Spleen (tissue), 13 donors: ENCODE results near the gene ENTR1. TPM values are rescaled to one million over a fixed set of nuclear protein-coding genes. Genes with fewer than 3 reads are reported as not detected.

Experiments
- DNase-seq: peaks from one replicate; pipeline ENCODE4 v3.0.0-alpha.2; 2020
- H3K27ac ChIP-seq, 8 donors: fragments of 200-600 bp; sonication (generic) in 7 of 8; 1 replicate in 4 of 8; 2 replicates in 4 of 8; pipeline versions ENCODE4 v1.5.0 to v1.8.0; 2016 to 2021; ENCODE audit warnings: inconsistent platforms in 4 of 8, mild to moderate bottlenecking in 4 of 8, moderate library complexity in 1 of 8
- H3K27me3 ChIP-seq, 7 donors: fragments of 200-600 bp; sonication (generic) in 6 of 7; replicated peaks in 1 of 7; 1 replicate in 4 of 7; 2 replicates in 3 of 7; pipeline versions ENCODE4 v1.5.0 to v1.8.0; 2016 to 2021; ENCODE audit warnings: inconsistent platforms in 3 of 7, mild to moderate bottlenecking in 1 of 7
- H3K36me3 ChIP-seq, 6 donors: fragments of 200-600 bp; sonication (generic) in 5 of 6; 1 replicate in 4 of 6; 2 replicates in 2 of 6; pipeline versions ENCODE4 v1.5.0 to v1.8.0; 2016 to 2021; ENCODE audit warnings: inconsistent platforms in 2 of 6
- H3K4me1 ChIP-seq, 6 donors: fragments of 200-600 bp; sonication (generic) in 5 of 6; 1 replicate in 3 of 6; 2 replicates in 3 of 6; pipeline versions ENCODE4 v1.5.0 to v1.8.0; 2016 to 2021; ENCODE audit warnings: inconsistent platforms in 3 of 6
- H3K4me3 ChIP-seq, 8 donors: fragments of 200-600 bp; sonication (generic) in 7 of 8; 1 replicate in 4 of 8; 2 replicates in 4 of 8; pipeline versions ENCODE4 v1.5.0 to v1.8.0; 2016 to 2021; ENCODE audit warnings: inconsistent platforms in 4 of 8, mild to moderate bottlenecking in 4 of 8, moderate library complexity in 2 of 8
- H3K9me3 ChIP-seq, 8 donors: fragments of 200-600 bp; sonication (generic) in 7 of 8; 1 replicate in 4 of 8; 2 replicates in 4 of 8; pipeline versions ENCODE4 v1.5.0 to v1.8.0; 2016 to 2021; ENCODE audit warnings: inconsistent platforms in 4 of 8
- POLR2A ChIP-seq, 3 donors: fragments of 450-650 bp; IDR thresholded peaks; one replicate each; pipeline ENCODE4 v1.5.1; 2017; ENCODE audit warnings: antibody characterized with exemption in 3 of 3, mild to moderate bottlenecking in 1 of 3
- POLR2AphosphoS5 ChIP-seq, 3 donors: sonication (generic); formaldehyde crosslinking; IDR thresholded peaks; one replicate each; pipeline ENCODE4 v1.5.1; 2017; ENCODE audit warnings: antibody characterized with exemption in 3 of 3
- WGBS, 5 donors: extraction: QIAGEN DNeasy Blood & Tissue Kit in 3 of 5; methylation state at CpG; one replicate each; pipeline versions ENCODE4 v1.1.5 to v1.1.7; 2013 to 2018; 5-methylcytosine and 5-hydroxymethylcytosine counted together
- intact Hi-C: fragments of 100-400 bp; cut with DNase I; formaldehyde crosslinking; loops from one replicate; pipeline ENCODE4 v1.15.0; 2023; ENCODE audit warnings: low total_unique reads
- long read RNA-seq, 2 donors: transcript quantifications; one replicate each; lab custom pipeline, GENCODE V29; 2026
- polyA plus RNA-seq, 3 donors: library from polyadenylated mRNA; stranded (reverse); fragments of 200-250 nt; gene quantifications; one replicate each; pipeline ENCODE4 v1.2.1, GENCODE V29; 2013
- total RNA-seq, 7 donors: library from RNA; depleted of rRNA in 3 of 7; stranded (reverse); fragments of >200 nt in 3 of 7; fragmentation: NEBNext Ultra II Directional in 4 of 7; extraction: Animal tissue kit (Norgen Biotek cat#: 25700) in 4 of 7; gene quantifications; one replicate each; pipeline versions ENCODE4 v1.1.0 to v1.2.1, GENCODE V29; 2016 to 2021
- TF ChIP-seq, protein P1 (sequence below), 11 experiments: fragments of 200-600 bp in 7 of 11; fragments of 450-650 bp in 4 of 11; sonication (generic) in 4 of 11; IDR thresholded peaks in 8 of 11; conservative IDR thresholded peaks in 3 of 11; 1 replicate in 7 of 11; 2 replicates in 4 of 11; pipeline versions ENCODE4 v1.4.0 to v1.8.0; 2016 to 2021; ENCODE audit warnings: antibody characterized with exemption in 11 of 11, inconsistent platforms in 4 of 11, mild to moderate bottlenecking in 1 of 11
- donor health status: healthy with polysubstance abuse.
- donor health status: DM: no; HTN: no; CAD: no; lungs with moderate emphysema.
- donor health status: DM: no; HTN: no; CAD: no.
- donor health status: Bipolar disorder and iron deficiency.
- donor health status: healthy.
- donor health status: DM: no; HTN: no; CAD: no.
- donor health status: DM: yes; HTN: yes; CAD: no.

ENTR1 gene, protein sequence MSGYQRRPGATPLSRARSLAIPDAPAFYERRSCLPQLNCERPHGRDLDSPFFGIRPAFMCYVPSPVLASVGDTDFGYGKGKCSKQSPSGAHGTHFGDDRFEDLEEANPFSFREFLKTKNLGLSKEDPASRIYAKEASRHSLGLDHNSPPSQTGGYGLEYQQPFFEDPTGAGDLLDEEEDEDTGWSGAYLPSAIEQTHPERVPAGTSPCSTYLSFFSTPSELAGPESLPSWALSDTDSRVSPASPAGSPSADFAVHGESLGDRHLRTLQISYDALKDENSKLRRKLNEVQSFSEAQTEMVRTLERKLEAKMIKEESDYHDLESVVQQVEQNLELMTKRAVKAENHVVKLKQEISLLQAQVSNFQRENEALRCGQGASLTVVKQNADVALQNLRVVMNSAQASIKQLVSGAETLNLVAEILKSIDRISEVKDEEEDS
- 10 to 100 TPM; 38.5 to 67.4 (median 58.7) TPM for total RNA-seq
- 10 to 100 TPM; 45.6 to 78.5 (median 70.1) TPM for polyA plus RNA-seq
- long read RNA-seq, donor 1, partial matches to known transcripts = 7 of 12 reads
- long read RNA-seq, donor 1, other reads (novel, unspliced or antisense) = 0 of 12 reads
- long read RNA-seq, donor 2, partial matches to known transcripts = 0 of 5 reads
- long read RNA-seq, donor 2, other reads (novel, unspliced or antisense) = 0 of 5 reads

- Histone ChIP-seq H3K4me3 (peak within 1 kb of the TSS; percentile 88 to 99 (median 97)), H3K27me3 (no peaks in the 10 kb centered on the region), H3K4me1 (peaks cover 19 to 72% (median 40%) of the 10 kb centered on the region in 6 donors), H3K36me3 (peaks cover 4 to 65% (median 55%) of the 10 kb centered on the region in 6 donors), H3K9me3 (no peaks in the 10 kb centered on the region), H3K27ac (peak within 1 kb of the TSS; percentile 83 to 94 (median 90))
- 0 to 1% (median 0%) methylated on average over 29 to 83 of the region's 83 CpGs for WGBS, 5 donors
- peak; percentile 98 for DNase-seq
- peak; percentile 25 to 87 (median 63) for TF ChIP-seq POLR2A (IDR thresholded peaks at IDR 0.05)
- TF ChIP-seq, protein P1, sequence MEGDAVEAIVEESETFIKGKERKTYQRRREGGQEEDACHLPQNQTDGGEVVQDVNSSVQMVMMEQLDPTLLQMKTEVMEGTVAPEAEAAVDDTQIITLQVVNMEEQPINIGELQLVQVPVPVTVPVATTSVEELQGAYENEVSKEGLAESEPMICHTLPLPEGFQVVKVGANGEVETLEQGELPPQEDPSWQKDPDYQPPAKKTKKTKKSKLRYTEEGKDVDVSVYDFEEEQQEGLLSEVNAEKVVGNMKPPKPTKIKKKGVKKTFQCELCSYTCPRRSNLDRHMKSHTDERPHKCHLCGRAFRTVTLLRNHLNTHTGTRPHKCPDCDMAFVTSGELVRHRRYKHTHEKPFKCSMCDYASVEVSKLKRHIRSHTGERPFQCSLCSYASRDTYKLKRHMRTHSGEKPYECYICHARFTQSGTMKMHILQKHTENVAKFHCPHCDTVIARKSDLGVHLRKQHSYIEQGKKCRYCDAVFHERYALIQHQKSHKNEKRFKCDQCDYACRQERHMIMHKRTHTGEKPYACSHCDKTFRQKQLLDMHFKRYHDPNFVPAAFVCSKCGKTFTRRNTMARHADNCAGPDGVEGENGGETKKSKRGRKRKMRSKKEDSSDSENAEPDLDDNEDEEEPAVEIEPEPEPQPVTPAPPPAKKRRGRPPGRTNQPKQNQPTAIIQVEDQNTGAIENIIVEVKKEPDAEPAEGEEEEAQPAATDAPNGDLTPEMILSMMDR (IDR thresholded peaks at IDR 0.05 in 8 of 11, conservative IDR thresholded peaks at IDR 0.05 in 3 of 11) = peak in 1 of 11 experiments; percentile 12
- peak; percentile 99 to 100 (median 100) for TF ChIP-seq POLR2AphosphoS5 (IDR thresholded peaks at IDR 0.05)
- intact Hi-C loops = no loop called here
Observed at GRCh38 chr9:136410500-136411287, at the start of gene ENTR1, which contains the start of gene PMPCA. Gene ENTR1 (minus strand): TSS chr9:136410614. CDS start chr9:136410397, 217 bp downstream. Gene PMPCA (plus strand): TSS chr9:136410658. CDS start chr9:136410669, 11 bp downstream.

- Histone ChIP-seq H3K27me3 (no peaks in the 10 kb centered on the region), H3K9me3 (no peaks in the 10 kb centered on the region), H3K27ac (no peak overlapping the region), H3K4me3 (no peak overlapping the region), H3K4me1 (no peaks in the 10 kb centered on the region), H3K36me3 (peaks cover 25 to 100% (median 100%) of the 10 kb centered on the region in 6 donors)
- intact Hi-C loops = no loop called here
- peak in 1 of 3 donors; percentile 24 for TF ChIP-seq POLR2AphosphoS5 (IDR thresholded peaks at IDR 0.05)
- TF ChIP-seq, protein P1 (IDR thresholded peaks at IDR 0.05 in 8 of 11, conservative IDR thresholded peaks at IDR 0.05 in 3 of 11) = no peak
- no peak for DNase-seq
- 92 to 97% (median 94%) methylated on average over 28 of the region's 28 CpGs for WGBS, 5 donors
Observed at GRCh38 chr9:136459425-136459824, 49.0 kb upstream of the ENTR1 start.

DNA sequence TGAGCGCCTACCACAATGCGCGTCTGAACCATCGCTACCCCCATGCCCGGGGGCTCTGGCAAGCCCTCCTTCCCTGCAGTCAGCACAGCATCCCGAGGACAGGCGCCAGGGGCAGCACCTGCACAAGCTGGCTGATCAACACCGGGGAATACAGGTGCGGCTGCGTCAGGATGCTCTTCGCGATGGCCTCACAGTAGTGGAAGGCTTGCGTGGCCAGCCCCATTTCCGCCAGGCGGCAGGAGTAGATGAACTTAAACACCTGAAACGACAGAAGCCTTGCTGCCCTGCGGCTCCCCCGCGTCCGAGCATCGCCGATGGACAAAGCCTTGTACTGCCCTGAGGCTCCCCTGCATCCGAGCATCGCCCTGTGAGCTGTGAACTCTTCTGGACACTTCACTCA lies 46.9 kb upstream of the ENTR1 start:
- no peaks in the 10 kb centered on the region for H3K4me1 ChIP-seq
- H3K27me3 ChIP-seq = no peaks in the 10 kb centered on the region
- no peak for DNase-seq
- TF ChIP-seq, protein P1 (IDR thresholded peaks at IDR 0.05 in 8 of 11, conservative IDR thresholded peaks at IDR 0.05 in 3 of 11) = no peak
- peak in 1 of 3 donors; percentile 57 for TF ChIP-seq POLR2AphosphoS5 (IDR thresholded peaks at IDR 0.05)
- intact Hi-C loops = no loop called here
- H3K27ac ChIP-seq = no peak overlapping the region
- 96 to 98% (median 97%) methylated on average over 24 of the region's 24 CpGs for WGBS, 5 donors
- no peak overlapping the region for H3K4me3 ChIP-seq
- peaks cover 14 to 100% (median 99%) of the 10 kb centered on the region in 6 donors for H3K36me3 ChIP-seq
- no peaks in the 10 kb centered on the region for H3K9me3 ChIP-seq
